Effector CD4-positive, alpha-beta T cell (primary cell): ENCODE measurements around the gene ACOT8.
A peak's percentile ranks its signal among the peaks of the same experiment; 100 is the strongest.
"Not testable (repeated sequence)": the region's sequence is repeated elsewhere in the genome, so short reads cannot be mapped to it uniquely, and the experiment has no call there.

Experiments used
- DNase-seq: peaks from one replicate; pipeline ENCODE4 v3.0.0-alpha.2; 2020

ACOT8 gene

GRCh38 chr20:45886590-45887345 lies 29.6 kb upstream of the ACOT8 start:
- DNase-seq = no peak

GRCh38 chr20:45883100-45883469 lies 25.9 kb upstream of the ACOT8 start:
- DNase-seq = no peak

GRCh38 chr20:45882469-45883099 lies 25.4 kb upstream of the ACOT8 start:
- DNase-seq = no peak

GRCh38 chr20:45880988-45881788 lies 24.0 kb upstream of the ACOT8 start, which contains the start of gene ZSWIM1:
Gene ZSWIM1 (plus strand): TSS chr20:45881227. CDS start chr20:45882593, 1,366 bp downstream.
- DNase-seq = peak; percentile 99

GRCh38 chr20:45878076-45878761 lies 21.0 kb upstream of the ACOT8 start:
- no peak for DNase-seq

- DNase-seq = no peak
Measured at GRCh38 chr20:45874576-45874975, 17.4 kb upstream of the ACOT8 start.

- DNase-seq = not testable (repeated sequence)
Measured at GRCh38 chr20:45874104-45874481, 16.9 kb upstream of the ACOT8 start.

GRCh38 chr20:45873409-45874103 lies 16.4 kb upstream of the ACOT8 start:
- DNase-seq = no peak

- DNase-seq = no peak
Measured at GRCh38 chr20:45872626-45873025, 15.4 kb upstream of the ACOT8 start.

- no peak for DNase-seq
Measured at GRCh38 chr20:45867819-45868176, 10.6 kb upstream of the ACOT8 start.

- DNase-seq = no peak
Measured at GRCh38 chr20:45867136-45867818, 10.1 kb upstream of the ACOT8 start.

GRCh38 chr20:45866454-45866853 lies 9.3 kb upstream of the ACOT8 start:
- DNase-seq = no peak

- no peak for DNase-seq
Measured at GRCh38 chr20:45863543-45864470, 6.6 kb upstream of the ACOT8 start.

- no peak for DNase-seq
Measured at GRCh38 chr20:45861221-45862075, 4.3 kb upstream of the ACOT8 start.

- no peak for DNase-seq
Measured at GRCh38 chr20:45860560-45861220, 3.5 kb upstream of the ACOT8 start.

- no peak for DNase-seq
Measured at GRCh38 chr20:45859916-45860315, 2.7 kb upstream of the ACOT8 start.

GRCh38 chr20:45857882-45858216 lies 657 bp upstream of the ACOT8 start:
- DNase-seq = no peak

- no peak for DNase-seq
Measured at GRCh38 chr20:45853484-45853883, 3.7 kb downstream of the ACOT8 start.

- DNase-seq = no peak
Measured at GRCh38 chr20:45852326-45852725, 4.9 kb downstream of the ACOT8 start.
